ENCODE measurements around the gene DTD2. TPM values are rescaled to one million over a fixed set of nuclear protein-coding genes. Genes with fewer than 3 reads are reported as not detected.

The DTD2 gene
- total and polyA plus RNA-seq, 2 experiments from 2014 or later = 13.7 to 49.2 TPM

DNA sequence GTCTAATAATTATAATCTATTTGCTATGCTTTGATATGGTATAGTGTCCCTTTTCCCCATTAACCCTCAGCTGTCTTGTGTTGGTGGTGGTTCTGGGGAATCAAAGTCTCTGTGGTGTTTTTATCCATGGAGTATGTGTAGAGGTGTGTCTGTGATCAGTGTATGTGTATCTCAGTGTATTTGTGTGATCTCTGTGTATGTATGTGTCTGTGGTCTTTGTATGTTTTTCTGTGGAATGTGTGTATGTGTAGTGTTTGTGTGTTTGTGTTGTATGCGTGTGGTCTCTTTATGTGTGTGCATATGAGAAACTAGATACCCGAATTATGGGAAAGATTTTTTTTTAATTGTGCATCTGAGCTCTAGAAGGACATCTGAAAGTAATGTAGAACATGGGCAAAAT, 29.5 kb upstream of the DTD2 start:
- no peaks in the 10 kb centered on the region for H3K79me2 ChIP-seq
- no peaks in the 10 kb centered on the region for H3K9me2 ChIP-seq (replicated peaks; ENCODE audit: insufficient read depth)
- no peaks in the 10 kb centered on the region for H3K36me3 ChIP-seq (replicated peaks; ENCODE audit: insufficient read depth, low read depth)
- no peaks in the 10 kb centered on the region for H3K9me3 ChIP-seq (ENCODE audit: low read depth)
- no peak overlapping the region for H2AFZ ChIP-seq
- no peaks in the 10 kb centered on the region for H4K20me1 ChIP-seq (ENCODE audit: insufficient read depth, poor library complexity, severe bottlenecking)
- H3K4me2 ChIP-seq = no peak overlapping the region
- no peak overlapping the region for H3K4me3 ChIP-seq
- no peak for DNase-seq (ENCODE audit: low spot score)
- WGBS (ENCODE audit: low lambda C conversion rate, missing lambda C conversion rate) = 90% methylated on average over 2 of the region's 2 CpGs
- H3K27ac ChIP-seq = no peak overlapping the region
- no peaks in the 10 kb centered on the region for H3K4me1 ChIP-seq (ENCODE audit: insufficient read depth)
- no peaks in the 10 kb centered on the region for H3K27me3 ChIP-seq
- no peak for TF ChIP-seq EZH2phosphoT487 (IDR thresholded peaks at IDR 0.05; ENCODE audit: low read depth, severe bottlenecking, unreplicated experiment)
- TF ChIP-seq, protein P1, sequence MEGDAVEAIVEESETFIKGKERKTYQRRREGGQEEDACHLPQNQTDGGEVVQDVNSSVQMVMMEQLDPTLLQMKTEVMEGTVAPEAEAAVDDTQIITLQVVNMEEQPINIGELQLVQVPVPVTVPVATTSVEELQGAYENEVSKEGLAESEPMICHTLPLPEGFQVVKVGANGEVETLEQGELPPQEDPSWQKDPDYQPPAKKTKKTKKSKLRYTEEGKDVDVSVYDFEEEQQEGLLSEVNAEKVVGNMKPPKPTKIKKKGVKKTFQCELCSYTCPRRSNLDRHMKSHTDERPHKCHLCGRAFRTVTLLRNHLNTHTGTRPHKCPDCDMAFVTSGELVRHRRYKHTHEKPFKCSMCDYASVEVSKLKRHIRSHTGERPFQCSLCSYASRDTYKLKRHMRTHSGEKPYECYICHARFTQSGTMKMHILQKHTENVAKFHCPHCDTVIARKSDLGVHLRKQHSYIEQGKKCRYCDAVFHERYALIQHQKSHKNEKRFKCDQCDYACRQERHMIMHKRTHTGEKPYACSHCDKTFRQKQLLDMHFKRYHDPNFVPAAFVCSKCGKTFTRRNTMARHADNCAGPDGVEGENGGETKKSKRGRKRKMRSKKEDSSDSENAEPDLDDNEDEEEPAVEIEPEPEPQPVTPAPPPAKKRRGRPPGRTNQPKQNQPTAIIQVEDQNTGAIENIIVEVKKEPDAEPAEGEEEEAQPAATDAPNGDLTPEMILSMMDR (IDR thresholded peaks at IDR 0.05; ENCODE audit: poor library complexity) = no peak
- no peak for TF ChIP-seq EZH2 (IDR thresholded peaks at IDR 0.05; ENCODE audit: borderline replicate concordance)

DNA sequence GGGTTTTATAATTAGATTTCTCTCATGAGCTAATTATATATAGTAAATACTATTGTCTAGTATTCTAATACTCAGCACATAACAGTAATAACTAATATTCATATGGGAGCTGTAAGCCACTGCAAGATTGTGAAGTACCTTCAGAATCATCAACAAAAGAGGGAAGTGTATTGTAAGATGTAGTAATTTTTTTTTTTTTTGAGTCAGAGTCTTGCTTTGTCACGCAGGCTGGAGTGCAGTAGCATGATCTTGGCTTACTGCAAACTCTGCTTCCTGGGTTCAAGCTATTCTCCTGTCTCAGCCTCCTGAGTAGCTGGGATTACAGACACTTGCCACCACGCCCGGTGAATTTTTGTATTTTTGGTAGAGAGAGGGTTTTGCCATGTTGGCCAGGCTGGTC, 27.4 kb upstream of the DTD2 start:
- Histone ChIP-seq H3K9me3 (ENCODE audit: low read depth) (no peaks in the 10 kb centered on the region), H3K79me2 (no peaks in the 10 kb centered on the region), H2AFZ (no peak overlapping the region), H3K4me1 (ENCODE audit: insufficient read depth) (no peaks in the 10 kb centered on the region), H3K4me3 (no peak overlapping the region), H4K20me1 (ENCODE audit: insufficient read depth, poor library complexity, severe bottlenecking) (no peaks in the 10 kb centered on the region), H3K27ac (no peak overlapping the region), H3K9me2 (replicated peaks; ENCODE audit: insufficient read depth) (no peaks in the 10 kb centered on the region), H3K27me3 (no peaks in the 10 kb centered on the region), H3K4me2 (no peak overlapping the region), H3K36me3 (replicated peaks; ENCODE audit: insufficient read depth, low read depth) (no peaks in the 10 kb centered on the region)
- WGBS (ENCODE audit: low lambda C conversion rate, missing lambda C conversion rate) = 91% methylated on average over 3 of the region's 3 CpGs
- TF ChIP-seq, protein P1 (IDR thresholded peaks at IDR 0.05; ENCODE audit: poor library complexity) = no peak
- TF ChIP-seq EZH2 (IDR thresholded peaks at IDR 0.05; ENCODE audit: borderline replicate concordance) (no peak), EZH2phosphoT487 (IDR thresholded peaks at IDR 0.05; ENCODE audit: low read depth, severe bottlenecking, unreplicated experiment) (no peak)
- DNase-seq (ENCODE audit: low spot score) = no peak

DNA sequence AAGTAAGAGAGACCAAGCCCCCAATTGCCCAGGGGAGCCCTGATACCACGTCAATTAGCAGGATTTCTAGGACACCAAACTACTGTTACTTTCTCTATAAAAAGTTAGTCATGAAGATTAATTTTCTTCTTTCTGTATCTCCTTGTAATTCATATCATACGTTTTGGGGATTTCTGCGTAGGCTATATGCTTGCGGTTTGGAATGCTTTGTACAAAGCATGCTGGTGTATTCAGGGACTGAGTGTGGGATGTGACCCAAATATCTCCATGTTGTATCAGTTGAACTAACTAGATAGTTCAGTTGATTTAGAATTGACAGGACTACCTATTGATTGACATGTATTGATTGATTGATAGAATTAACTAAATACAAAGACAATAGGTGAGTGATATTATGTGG, 22.9 kb upstream of the DTD2 start:
- Histone ChIP-seq H3K79me2 (no peaks in the 10 kb centered on the region), H3K27me3 (no peaks in the 10 kb centered on the region), H3K4me3 (no peak overlapping the region), H3K4me1 (ENCODE audit: insufficient read depth) (no peaks in the 10 kb centered on the region), H3K9me2 (replicated peaks; ENCODE audit: insufficient read depth) (no peaks in the 10 kb centered on the region), H3K4me2 (no peak overlapping the region), H3K36me3 (replicated peaks; ENCODE audit: insufficient read depth, low read depth) (no peaks in the 10 kb centered on the region), H3K27ac (no peak overlapping the region), H4K20me1 (ENCODE audit: insufficient read depth, poor library complexity, severe bottlenecking) (no peaks in the 10 kb centered on the region), H2AFZ (no peak overlapping the region), H3K9me3 (ENCODE audit: low read depth) (no peaks in the 10 kb centered on the region)
- WGBS (ENCODE audit: low lambda C conversion rate, missing lambda C conversion rate) = 91% methylated on average over 4 of the region's 4 CpGs
- TF ChIP-seq EZH2phosphoT487 (IDR thresholded peaks at IDR 0.05; ENCODE audit: low read depth, severe bottlenecking, unreplicated experiment) = no peak
- no peak for TF ChIP-seq EZH2 (IDR thresholded peaks at IDR 0.05; ENCODE audit: borderline replicate concordance)
- TF ChIP-seq, protein P1 (IDR thresholded peaks at IDR 0.05; ENCODE audit: poor library complexity) = no peak
- no peak for DNase-seq (ENCODE audit: low spot score)

DNA sequence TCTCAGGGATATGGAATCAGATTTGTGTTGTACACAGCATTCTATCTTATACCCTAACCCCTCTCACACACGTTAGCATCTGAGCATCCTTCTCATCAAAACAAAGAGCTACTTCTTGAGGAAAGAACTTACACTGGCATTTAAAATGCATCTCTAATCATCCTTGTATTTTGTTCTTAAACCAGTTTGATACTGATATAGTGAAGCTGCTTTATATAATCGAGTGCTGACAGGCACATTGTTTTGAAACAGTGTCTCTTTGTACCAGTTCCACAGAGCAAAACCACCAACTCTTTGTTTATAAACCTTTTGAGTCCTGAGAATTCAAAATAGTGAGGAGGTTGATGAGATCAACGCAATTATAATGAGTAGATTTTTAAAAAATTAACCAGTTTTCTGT, 21.7 kb upstream of the DTD2 start:
- Histone ChIP-seq H3K9me3 (ENCODE audit: low read depth) (no peaks in the 10 kb centered on the region), H3K27me3 (no peaks in the 10 kb centered on the region), H3K36me3 (replicated peaks; ENCODE audit: insufficient read depth, low read depth) (no peaks in the 10 kb centered on the region), H3K79me2 (no peaks in the 10 kb centered on the region), H3K4me3 (no peak overlapping the region), H3K4me1 (ENCODE audit: insufficient read depth) (no peaks in the 10 kb centered on the region), H2AFZ (no peak overlapping the region), H4K20me1 (ENCODE audit: insufficient read depth, poor library complexity, severe bottlenecking) (no peaks in the 10 kb centered on the region), H3K4me2 (no peak overlapping the region), H3K9me2 (replicated peaks; ENCODE audit: insufficient read depth) (no peaks in the 10 kb centered on the region), H3K27ac (no peak overlapping the region)
- 74% methylated on average over 3 of the region's 3 CpGs for WGBS (ENCODE audit: low lambda C conversion rate, missing lambda C conversion rate)
- no peak for DNase-seq (ENCODE audit: low spot score)
- TF ChIP-seq, protein P1 (IDR thresholded peaks at IDR 0.05; ENCODE audit: poor library complexity) = no peak
- TF ChIP-seq EZH2 (IDR thresholded peaks at IDR 0.05; ENCODE audit: borderline replicate concordance) (no peak), EZH2phosphoT487 (IDR thresholded peaks at IDR 0.05; ENCODE audit: low read depth, severe bottlenecking, unreplicated experiment) (no peak)

Data from hepatocyte (in vitro differentiated cells).